Right lobe of liver (tissue), 6 donors: ENCODE measurements around the gene KRT80. TPM values are rescaled to one million over a fixed set of nuclear protein-coding genes. Genes with fewer than 3 reads are reported as not detected.

ENCODE experiments used
- ATAC-seq, 4 donors: fragments of 200-7000 bp; cut with Tn5 transposase; one replicate each; pipeline ENCODE4 v1.9.1; 2020; ENCODE audit warnings: mild to moderate bottlenecking in 4 of 4, moderate library complexity in 4 of 4
- DNase-seq, 3 donors: peaks; one replicate each; pipeline ENCODE4 v3.0.0-alpha.2; 2020
- H3K27ac ChIP-seq, 3 donors: fragments of 200-600 bp; one replicate each; pipeline ENCODE4 v1.8.0; 2022
- H3K27me3 ChIP-seq, 2 donors: fragments of 200-600 bp; one replicate each; pipeline ENCODE4 v1.8.0; 2022
- H3K36me3 ChIP-seq, 4 donors: fragments of 200-600 bp; sonication (generic) in 1 of 4; one replicate each; pipeline versions ENCODE4 v1.5.1 to v1.8.0; 2017 to 2022; ENCODE audit warnings: control low read depth in 1 of 4
- H3K4me1 ChIP-seq, 4 donors: fragments of 200-600 bp; sonication (generic) in 1 of 4; one replicate each; pipeline versions ENCODE4 v1.5.1 to v1.8.0; 2017 to 2022; ENCODE audit warnings: control low read depth in 1 of 4
- H3K4me3 ChIP-seq, 3 donors: fragments of 200-600 bp; one replicate each; pipeline ENCODE4 v1.8.0; 2022
- H3K9me3 ChIP-seq, 4 donors: fragments of 200-600 bp; sonication (generic) in 1 of 4; one replicate each; pipeline versions ENCODE4 v1.5.1 to v1.8.0; 2017 to 2022; ENCODE audit warnings: control low read depth in 1 of 4
- POLR2A ChIP-seq: fragments of 450-650 bp; IDR thresholded peaks from one replicate; pipeline ENCODE4 v1.6.1; 2017; ENCODE audit warnings: antibody characterized with exemption, mild to moderate bottlenecking
- WGBS: methylation state at CpG from one replicate; pipeline ENCODE4 v1.1.6; 2018; ENCODE audit warnings: low coverage, low lambda C conversion rate; ENCODE audit not compliant: insufficient coverage; ENCODE audit errors: missing lambda C conversion rate; 5-methylcytosine and 5-hydroxymethylcytosine counted together
- intact Hi-C, 2 donors: fragments of 100-400 bp; cut with DNase I; formaldehyde crosslinking; loops; one replicate each; pipeline versions ENCODE4 v1.11.2 to v1.14.1; 2022
- total RNA-seq, 6 experiments: library from RNA; depleted of rRNA in 2 of 6; stranded (reverse); fragments of >200 nt in 2 of 6; fragmentation: NEBNext Ultra II Directional in 3 of 6; extraction: Animal tissue kit (Norgen Biotek cat#: 25700) in 3 of 6; gene quantifications; one replicate each; pipeline versions ENCODE4 v1.1.0 to v1.2.4, GENCODE V29; 2016 to 2023
- TF ChIP-seq, protein P1 (sequence below), 4 donors: fragments of 200-600 bp in 3 of 4; fragments of 450-650 bp in 1 of 4; IDR thresholded peaks; one replicate each; pipeline versions ENCODE4 v1.5.1 to v1.8.0; 2016 to 2022; ENCODE audit warnings: antibody characterized with exemption in 4 of 4, mild to moderate bottlenecking in 2 of 4
- donor health status: DM: no; HTN: yes; CAD: no.
- donor health status: DM: no; HTN: no; CAD: no.
- donor health status: DM: no; HTN: no; CAD: no.
- donor health status: DM: no; HTN: yes; CAD: no.
- donor health status: DM: no; HTN: yes; CAD: no.

Gene KRT80
- total RNA-seq, 6 experiments from 2014 or later, result 0.09 to 0.51 (median 0.15) TPM

- H3K4me1 ChIP-seq, result no peaks in the 10 kb centered on the region
- intact Hi-C loops, result loop anchor here in 1 of 2 donors (5.0 kb wide), 1 partner anchor 48 kb away; no protein-coding TSS in a partner anchor
- H3K9me3 ChIP-seq, result no peaks in the 10 kb centered on the region
- H3K4me3 ChIP-seq, result no peak overlapping the region
- 66% methylated on average over 8 of the region's 13 CpGs for WGBS
- no peak for ATAC-seq
- H3K27me3 ChIP-seq, result no peaks in the 10 kb centered on the region
- H3K36me3 ChIP-seq, result no peaks in the 10 kb centered on the region
- no peak for TF ChIP-seq POLR2A
- TF ChIP-seq, protein P1, sequence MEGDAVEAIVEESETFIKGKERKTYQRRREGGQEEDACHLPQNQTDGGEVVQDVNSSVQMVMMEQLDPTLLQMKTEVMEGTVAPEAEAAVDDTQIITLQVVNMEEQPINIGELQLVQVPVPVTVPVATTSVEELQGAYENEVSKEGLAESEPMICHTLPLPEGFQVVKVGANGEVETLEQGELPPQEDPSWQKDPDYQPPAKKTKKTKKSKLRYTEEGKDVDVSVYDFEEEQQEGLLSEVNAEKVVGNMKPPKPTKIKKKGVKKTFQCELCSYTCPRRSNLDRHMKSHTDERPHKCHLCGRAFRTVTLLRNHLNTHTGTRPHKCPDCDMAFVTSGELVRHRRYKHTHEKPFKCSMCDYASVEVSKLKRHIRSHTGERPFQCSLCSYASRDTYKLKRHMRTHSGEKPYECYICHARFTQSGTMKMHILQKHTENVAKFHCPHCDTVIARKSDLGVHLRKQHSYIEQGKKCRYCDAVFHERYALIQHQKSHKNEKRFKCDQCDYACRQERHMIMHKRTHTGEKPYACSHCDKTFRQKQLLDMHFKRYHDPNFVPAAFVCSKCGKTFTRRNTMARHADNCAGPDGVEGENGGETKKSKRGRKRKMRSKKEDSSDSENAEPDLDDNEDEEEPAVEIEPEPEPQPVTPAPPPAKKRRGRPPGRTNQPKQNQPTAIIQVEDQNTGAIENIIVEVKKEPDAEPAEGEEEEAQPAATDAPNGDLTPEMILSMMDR (IDR thresholded peaks at IDR 0.05), result no peak
- no peak overlapping the region for H3K27ac ChIP-seq
- no peak for DNase-seq
These were observed 27.2 kb downstream of the KRT80 start for GRCh38 chr12:52164624-52165023.

- no peak overlapping the region for H3K4me3 ChIP-seq
- no peaks in the 10 kb centered on the region for H3K27me3 ChIP-seq
- no peak for TF ChIP-seq POLR2A
- TF ChIP-seq, protein P1 (IDR thresholded peaks at IDR 0.05), result no peak
- ATAC-seq (no peak), DNase-seq (no peak)
- no peaks in the 10 kb centered on the region for H3K9me3 ChIP-seq
- intact Hi-C loops, result no loop called here
- H3K4me1 ChIP-seq, result no peaks in the 10 kb centered on the region
- H3K36me3 ChIP-seq, result no peaks in the 10 kb centered on the region
- WGBS, result 84% methylated on average over 3 of the region's 3 CpGs
- H3K27ac ChIP-seq, result no peak overlapping the region
These were observed 28.8 kb downstream of the KRT80 start for GRCh38 chr12:52162981-52163380.

DNA sequence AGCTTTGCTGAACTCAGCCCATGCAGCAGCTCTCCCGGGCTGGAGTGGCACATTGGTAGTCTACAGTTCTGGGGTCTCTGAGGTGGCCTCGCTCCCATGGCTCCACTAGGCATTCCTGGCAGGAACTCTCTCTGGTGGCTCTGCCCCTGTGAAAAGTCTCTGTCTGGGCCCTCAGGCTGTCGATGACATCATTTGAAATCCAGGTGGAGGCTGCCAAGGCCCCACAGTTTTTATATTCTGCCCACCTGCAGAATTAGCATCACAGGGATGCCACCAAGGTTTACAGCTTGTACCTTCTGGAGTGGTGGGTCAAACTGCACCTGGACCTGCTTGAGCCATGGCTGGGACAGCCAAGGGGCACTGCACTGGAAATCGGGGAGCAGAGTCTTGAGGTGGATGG is 31.6 kb downstream of the KRT80 start:
- DNase-seq (no peak), ATAC-seq (no peak)
- Histone ChIP-seq H3K36me3 (no peaks in the 10 kb centered on the region), H3K9me3 (no peaks in the 10 kb centered on the region), H3K4me1 (no peaks in the 10 kb centered on the region), H3K27ac (no peak overlapping the region), H3K4me3 (no peak overlapping the region), H3K27me3 (no peaks in the 10 kb centered on the region)
- no peak for TF ChIP-seq POLR2A
- TF ChIP-seq, protein P1 (IDR thresholded peaks at IDR 0.05), result no peak
- no CpG with 5 or more reads among the region's 4 CpGs for WGBS
- intact Hi-C loops, result no loop called here

DNA sequence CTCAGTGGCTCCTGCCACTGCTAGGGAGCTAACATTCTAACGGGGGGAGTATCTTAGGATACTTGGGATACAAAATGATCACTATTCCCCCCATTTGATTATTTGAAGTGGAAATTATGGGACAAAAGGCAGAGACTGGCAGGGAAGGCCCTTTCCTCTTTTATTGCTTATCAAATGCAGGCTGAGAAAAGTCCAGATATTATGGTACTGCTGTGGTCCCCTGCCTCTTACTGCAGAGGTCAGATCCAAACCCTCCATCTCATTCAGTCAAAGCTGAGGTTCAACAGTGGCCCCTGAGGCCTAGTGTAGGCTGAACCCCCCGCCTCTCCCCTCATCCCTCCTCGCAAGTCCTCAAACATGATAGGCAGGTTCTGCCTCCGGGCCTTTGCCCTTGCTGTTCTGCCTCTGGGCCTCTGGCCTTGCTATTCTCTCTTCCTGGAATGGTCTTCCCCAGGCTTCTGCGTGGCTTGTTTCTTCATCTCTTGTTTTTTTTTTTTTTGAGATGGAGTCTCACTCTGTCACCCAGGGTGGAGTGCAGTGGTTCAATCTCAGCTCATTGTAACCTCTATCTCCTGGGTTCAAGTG is 34.2 kb downstream of the KRT80 start:
- H3K9me3 ChIP-seq, result no peaks in the 10 kb centered on the region
- DNase-seq (no peak), ATAC-seq (no peak)
- no peak for TF ChIP-seq POLR2A
- TF ChIP-seq, protein P1 (IDR thresholded peaks at IDR 0.05), result no peak
- no peaks in the 10 kb centered on the region for H3K27me3 ChIP-seq
- no peaks in the 10 kb centered on the region for H3K36me3 ChIP-seq
- 58% methylated on average over 2 of the region's 5 CpGs for WGBS
- H3K27ac ChIP-seq, result no peak overlapping the region
- intact Hi-C loops, result loop anchor here (10.0 kb wide), 2 partner anchors 167 to 717 kb away; partner anchors contain the start of gene KRT83 (in 2 of the 2)
- H3K4me3 ChIP-seq, result no peak overlapping the region
- H3K4me1 ChIP-seq, result no peaks in the 10 kb centered on the region
